ENCODE data around the gene MTHFD1L.
"Not testable (repeated sequence)": the region's sequence is repeated elsewhere in the genome, so short reads cannot be mapped to it uniquely, and the experiment has no call there.

Gene MTHFD1L

DNA sequence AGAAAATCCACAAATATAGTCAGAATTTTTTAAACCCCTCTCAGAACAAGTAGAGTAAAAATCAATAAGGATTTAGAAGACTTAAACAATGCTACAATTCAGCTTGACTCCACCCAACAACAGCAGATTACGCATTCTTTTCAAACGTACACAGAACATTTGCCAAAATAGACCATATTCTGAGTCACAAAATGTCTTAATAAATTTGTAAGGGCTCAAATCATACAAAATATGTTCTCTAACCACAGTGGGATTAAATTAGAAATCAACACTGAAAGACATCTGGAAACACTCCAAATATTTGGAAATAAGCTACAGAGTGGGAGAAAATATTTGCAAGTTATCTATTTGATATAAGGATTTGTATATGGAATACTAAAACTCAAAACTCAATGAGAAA is 210.0 kb downstream of the MTHFD1L start:
- no peak for DNase-seq

DNA sequence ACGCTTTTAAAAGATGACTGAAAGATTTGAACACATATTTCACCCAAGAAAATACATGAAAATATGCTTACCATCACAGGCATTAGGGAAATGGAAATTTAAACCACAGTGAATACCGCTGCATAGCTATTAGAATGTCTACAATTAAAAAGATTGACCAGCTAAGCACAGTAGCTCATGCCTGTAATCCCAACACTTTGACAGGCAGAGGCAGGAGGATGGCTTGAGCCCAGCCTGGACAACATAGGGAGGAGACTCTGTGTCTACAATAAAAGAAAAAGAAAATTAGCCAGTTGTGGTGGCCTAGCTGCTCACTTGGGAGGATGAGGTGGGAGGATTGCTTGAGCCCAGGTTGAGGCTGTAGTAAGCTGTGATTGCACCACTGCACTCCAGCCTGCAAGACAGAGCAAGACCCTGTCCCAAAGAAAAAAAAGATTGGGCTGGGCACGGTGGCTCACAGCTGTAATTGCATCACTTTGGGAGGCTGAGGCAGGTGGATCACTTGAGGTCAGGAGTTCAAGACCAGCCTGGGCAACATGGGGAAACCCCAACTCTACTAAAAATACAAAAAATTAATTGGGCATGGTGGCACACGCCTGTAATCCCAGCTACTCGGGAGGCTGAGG is 210.5 kb downstream of the MTHFD1L start:
- no peak for DNase-seq

DNA sequence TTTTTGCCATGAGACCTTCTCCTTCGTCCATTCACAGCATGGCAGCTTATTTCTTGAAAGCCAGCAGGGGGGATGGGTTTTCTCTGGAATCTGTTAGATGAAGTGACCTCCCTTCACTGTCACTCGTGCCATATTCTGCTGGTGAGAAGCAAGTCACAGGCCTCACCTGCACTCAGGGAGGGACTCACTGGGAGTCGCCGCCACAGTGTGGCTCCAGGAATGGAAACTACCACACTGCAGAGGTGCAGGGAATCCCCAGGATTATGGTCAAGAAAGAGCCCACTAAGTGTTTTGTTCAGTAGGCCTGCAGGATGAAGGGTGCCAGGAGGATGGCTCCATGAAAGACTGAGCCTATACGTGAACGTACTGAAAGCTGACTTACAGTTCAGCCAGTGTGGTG is 213.2 kb downstream of the MTHFD1L start:
- no peak for DNase-seq

- no peak for DNase-seq
Measured at GRCh38 chr6:151081656-151082055, 216.2 kb downstream of the MTHFD1L start.

- DNase-seq = no peak
Measured at GRCh38 chr6:151082079-151082478, 216.6 kb downstream of the MTHFD1L start.

DNA sequence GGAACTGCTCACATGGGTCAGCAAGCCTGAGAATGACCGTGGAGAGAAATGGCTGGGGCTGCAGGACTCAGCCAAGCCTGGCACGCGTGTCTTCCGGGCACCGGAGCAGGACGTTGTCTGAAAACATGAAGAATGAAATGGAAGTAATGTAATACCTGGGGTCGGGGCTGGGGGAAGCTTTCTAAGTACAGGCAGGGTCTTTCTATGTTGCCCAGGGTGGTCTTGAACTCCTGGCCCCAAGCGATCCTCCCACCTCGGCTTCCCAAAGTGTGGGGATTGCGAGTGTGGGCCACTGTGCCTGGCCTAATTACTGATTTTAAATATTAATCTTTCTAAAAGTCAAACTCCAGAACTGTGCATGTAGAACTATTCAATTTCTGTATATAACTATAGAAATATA is 218.8 kb downstream of the MTHFD1L start:
- DNase-seq = no peak

DNA sequence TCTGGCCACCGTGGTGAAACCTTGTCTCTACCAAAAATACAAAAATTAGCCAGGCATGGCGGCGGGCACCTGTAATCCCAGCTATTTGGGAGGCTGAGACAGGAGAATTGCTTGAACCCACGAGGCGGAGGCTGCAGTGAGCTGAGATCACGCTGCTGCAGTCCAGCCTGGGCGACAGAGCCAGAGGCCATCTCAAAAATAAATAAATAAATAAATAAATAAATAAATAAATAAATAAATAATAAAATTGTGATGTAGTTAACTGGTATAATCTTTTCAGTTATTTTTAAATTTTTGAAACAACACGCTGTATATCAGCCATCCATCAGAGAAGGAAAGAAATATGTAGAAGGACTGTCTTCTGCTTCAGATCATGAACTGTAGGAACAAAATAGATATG is 221.6 kb downstream of the MTHFD1L start:
- DNase-seq = not testable (repeated sequence)

- no peak for DNase-seq
Measured at GRCh38 chr6:151087861-151088598, 222.5 kb downstream of the MTHFD1L start.

- no peak for DNase-seq
Measured at GRCh38 chr6:151088599-151088935, 223.1 kb downstream of the MTHFD1L start.

DNA sequence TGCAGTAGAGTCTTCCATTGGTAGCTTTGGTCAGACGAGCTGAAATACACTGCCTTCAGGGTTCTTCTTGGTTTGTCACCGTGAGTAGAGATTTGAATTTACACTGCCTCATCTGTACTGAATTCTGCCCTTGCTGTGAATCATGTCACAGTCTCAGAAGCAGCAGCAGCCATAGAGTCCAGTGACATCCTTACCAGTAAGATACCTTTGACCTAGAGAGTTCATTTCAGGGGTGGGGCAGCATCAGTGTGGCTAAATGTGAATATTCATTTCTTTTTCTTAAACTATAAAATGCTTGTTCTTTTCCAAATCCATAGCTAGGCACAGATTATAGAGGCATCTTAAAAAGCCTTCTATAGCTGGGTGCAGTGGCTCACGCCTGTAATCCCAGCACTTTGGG is 223.5 kb downstream of the MTHFD1L start:
- DNase-seq = no peak

DNA sequence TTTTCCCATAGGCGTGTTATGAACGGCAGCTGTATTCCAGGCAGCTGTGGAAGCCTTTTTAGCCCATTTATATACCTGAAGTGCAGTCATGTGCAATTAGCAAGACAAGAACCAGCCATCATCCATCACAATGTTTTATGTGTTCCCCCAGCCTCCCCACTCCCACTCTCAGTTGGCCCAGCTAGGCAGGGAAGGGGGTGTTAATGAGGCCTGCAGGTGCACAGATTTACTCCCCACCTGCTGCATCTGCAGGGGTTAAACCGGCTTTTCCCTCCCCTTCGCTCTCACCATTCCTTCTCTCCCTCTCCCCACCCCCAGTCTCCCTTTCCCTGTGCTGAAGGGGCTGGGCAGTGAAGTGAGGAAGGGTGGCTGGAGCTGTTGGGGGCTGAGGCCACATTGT is 224.5 kb downstream of the MTHFD1L start:
- no peak for DNase-seq

- DNase-seq = no peak
Measured at GRCh38 chr6:151091571-151091970, 226.1 kb downstream of the MTHFD1L start.

DNA sequence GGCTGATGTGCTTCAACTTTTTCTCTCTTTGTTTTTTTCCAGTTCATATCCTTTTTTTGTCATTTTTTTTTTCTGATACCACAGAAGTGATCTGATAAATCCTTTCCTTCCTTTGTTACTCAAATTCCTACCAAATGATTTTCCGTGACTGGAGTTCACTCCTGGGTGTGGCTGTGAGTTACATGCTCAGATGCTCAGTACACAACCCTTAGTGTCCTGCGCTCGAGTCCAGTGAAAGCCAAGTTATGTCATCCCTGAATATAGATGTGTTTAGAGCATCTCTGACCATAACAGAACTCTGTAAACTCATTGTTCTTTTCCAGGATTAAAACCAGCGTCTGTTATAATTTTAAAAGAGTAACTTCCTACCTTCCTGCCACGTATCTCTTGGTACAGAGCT is 227.1 kb downstream of the MTHFD1L start:
- DNase-seq = no peak

DNA sequence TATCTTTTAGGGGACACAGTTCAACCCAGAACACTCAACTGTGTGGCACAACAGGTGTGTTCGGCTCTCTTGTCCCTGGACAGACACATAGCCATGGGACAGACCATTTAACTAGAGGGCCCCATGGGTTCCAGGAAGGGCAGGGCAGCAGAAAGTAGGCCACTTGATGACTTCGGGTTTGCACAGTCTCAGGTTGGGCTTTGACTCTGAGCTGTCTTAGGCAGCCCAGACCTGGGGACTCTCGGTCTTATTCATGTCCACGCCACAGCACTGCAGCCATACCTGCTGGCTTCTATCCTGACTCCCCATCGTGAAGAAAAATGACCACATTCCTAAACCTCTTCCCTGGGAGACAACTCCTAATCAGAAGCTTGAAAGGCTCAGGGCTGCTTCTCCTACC is 228.2 kb downstream of the MTHFD1L start:
- no peak for DNase-seq

DNA sequence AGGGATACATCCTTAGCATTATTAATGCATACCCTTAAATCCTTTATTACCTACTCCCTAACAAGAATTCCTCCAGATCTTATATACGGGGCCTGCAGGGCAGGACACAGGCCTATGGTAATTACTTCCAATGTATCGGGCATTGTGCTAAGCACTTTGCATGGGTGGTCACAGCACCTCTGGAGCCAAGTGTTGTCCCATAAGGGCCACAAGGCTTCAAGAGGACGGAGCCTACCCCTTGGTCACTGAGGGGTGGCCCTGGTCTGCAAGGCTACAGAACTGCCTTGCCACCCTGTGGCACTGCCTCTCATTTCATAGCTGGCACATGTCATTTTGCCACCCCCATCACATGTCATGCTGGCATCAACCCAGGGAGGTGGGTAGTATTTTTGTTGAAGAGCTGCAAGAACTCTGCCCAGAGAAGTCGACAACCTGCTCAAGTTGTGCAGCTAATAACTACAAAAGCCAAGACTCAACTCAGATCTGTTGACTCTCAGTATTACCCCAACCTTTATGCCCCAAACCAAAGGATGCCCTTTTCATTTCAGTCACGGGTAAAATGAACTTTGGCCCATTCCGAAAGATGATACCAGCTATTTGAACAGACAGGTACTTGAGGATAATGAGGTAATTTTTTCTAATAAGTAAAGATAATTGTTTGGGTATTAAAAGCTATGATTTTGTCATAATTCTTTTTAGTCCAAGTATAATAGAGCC is 230.2 kb downstream of the MTHFD1L start:
- DNase-seq = no peak

GRCh38 chr6:151096255-151096612 is 230.7 kb downstream of the MTHFD1L start:
- DNase-seq = no peak

- DNase-seq = no peak
Measured at GRCh38 chr6:151096691-151097606, 231.4 kb downstream of the MTHFD1L start.

- peak; percentile 14 for DNase-seq
Measured at GRCh38 chr6:151098166-151098565, 232.7 kb downstream of the MTHFD1L start.

DNA sequence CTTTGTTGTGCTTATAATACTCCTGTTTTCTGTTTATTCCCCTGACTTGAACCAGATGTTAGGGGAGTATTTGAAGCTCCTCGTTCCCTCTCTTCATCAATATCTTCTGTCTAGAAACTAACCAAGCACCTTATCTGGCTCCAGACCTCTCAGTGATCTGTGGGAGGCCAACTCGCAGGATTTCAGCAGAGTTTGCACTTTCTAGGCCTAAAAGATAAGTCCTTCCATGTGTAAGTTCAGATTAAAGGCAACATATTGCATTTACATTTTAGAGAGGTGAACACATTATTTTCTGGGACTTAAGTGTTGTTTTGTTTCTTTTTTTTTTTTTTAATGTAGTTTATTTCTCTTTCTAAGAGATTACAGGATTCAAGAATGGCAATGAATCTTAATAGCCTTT is 234.8 kb downstream of the MTHFD1L start:
- no peak for DNase-seq

- DNase-seq = no peak
Measured at GRCh38 chr6:151101161-151101815, 235.8 kb downstream of the MTHFD1L start.

GRCh38 chr6:151101816-151102694 is 236.6 kb downstream of the MTHFD1L start:
- DNase-seq = no peak

GRCh38 chr6:151103266-151103665 is 237.8 kb downstream of the MTHFD1L start:
- no peak for DNase-seq
